ENCODE measurements around the gene MRPS27.
A peak's percentile ranks its signal among the peaks of the same experiment; 100 is the strongest.

The MRPS27 gene

GRCh38 chr5:72256536-72256935 is 63.5 kb downstream of the MRPS27 start:
- no peak for DNase-seq (ENCODE audit: low spot score)

- DNase-seq (ENCODE audit: low spot score) = no peak
These were observed 64.4 kb downstream of the MRPS27 start for GRCh38 chr5:72255670-72256069.

GRCh38 chr5:72255237-72255636 is 64.8 kb downstream of the MRPS27 start:
- DNase-seq (ENCODE audit: low spot score) = no peak

- no peak for DNase-seq (ENCODE audit: low spot score)
These were observed 67.4 kb downstream of the MRPS27 start for GRCh38 chr5:72252574-72253155.

- DNase-seq (ENCODE audit: low spot score) = no peak
These were observed 68.0 kb downstream of the MRPS27 start for GRCh38 chr5:72252008-72252407.

- no peak for DNase-seq (ENCODE audit: low spot score)
These were observed 68.7 kb downstream of the MRPS27 start for GRCh38 chr5:72251386-72251785.

GRCh38 chr5:72248410-72248981 is 71.5 kb downstream of the MRPS27 start:
- no peak for DNase-seq (ENCODE audit: low spot score)

- DNase-seq (ENCODE audit: low spot score) = no peak
These were observed 73.0 kb downstream of the MRPS27 start for GRCh38 chr5:72246954-72247442.

- DNase-seq (ENCODE audit: low spot score) = no peak
These were observed 74.0 kb downstream of the MRPS27 start for GRCh38 chr5:72245951-72246532.

GRCh38 chr5:72245546-72245945 is 74.5 kb downstream of the MRPS27 start:
- DNase-seq (ENCODE audit: low spot score) = no peak

- peak; percentile 2 for DNase-seq (ENCODE audit: low spot score)
These were observed 75.1 kb downstream of the MRPS27 start for GRCh38 chr5:72244862-72245371.

GRCh38 chr5:72243706-72244105 is 76.3 kb downstream of the MRPS27 start:
- no peak for DNase-seq (ENCODE audit: low spot score)

GRCh38 chr5:72242796-72243475 is 77.1 kb downstream of the MRPS27 start:
- no peak for DNase-seq (ENCODE audit: low spot score)

GRCh38 chr5:72241346-72242003 is 78.6 kb downstream of the MRPS27 start:
- DNase-seq (ENCODE audit: low spot score) = no peak

- no peak for DNase-seq (ENCODE audit: low spot score)
These were observed 81.2 kb downstream of the MRPS27 start for GRCh38 chr5:72238712-72239445.

GRCh38 chr5:72237879-72238278 is 82.2 kb downstream of the MRPS27 start:
- no peak for DNase-seq (ENCODE audit: low spot score)

GRCh38 chr5:72237415-72237814 is 82.6 kb downstream of the MRPS27 start:
- DNase-seq (ENCODE audit: low spot score) = no peak

- no peak for DNase-seq (ENCODE audit: low spot score)
These were observed 84.3 kb downstream of the MRPS27 start for GRCh38 chr5:72235725-72236124.

GRCh38 chr5:72234868-72235267 is 85.2 kb downstream of the MRPS27 start:
- DNase-seq (ENCODE audit: low spot score) = no peak

- peak; percentile 74 for DNase-seq (ENCODE audit: low spot score)
These were observed 85.8 kb downstream of the MRPS27 start for GRCh38 chr5:72234265-72234700.

- DNase-seq (ENCODE audit: low spot score) = no peak
These were observed 86.2 kb downstream of the MRPS27 start for GRCh38 chr5:72233835-72234234.

- no peak for DNase-seq (ENCODE audit: low spot score)
These were observed 87.2 kb downstream of the MRPS27 start for GRCh38 chr5:72232838-72233237.

Data from CD4-positive, alpha-beta T cell treated with Interleukin-2 at 100 ng/mL for 4 hours (primary cell).